ENCODE data around the gene MRPS30. TPM values are rescaled to one million over a fixed set of nuclear protein-coding genes. Genes with fewer than 3 reads are reported as not detected.

MRPS30 gene
- total RNA-seq (10 to 100 TPM; 38.7 to 55.7 (median 47.2) TPM), polyA plus RNA-seq (10 to 100 TPM; 18.2 to 50.0 TPM)
- long read RNA-seq, donor 1, transcript MRPS30-202 (5 exons, 1,678 nt), result major isoform, 54 of 59 reads
- long read RNA-seq, donor 1, partial matches to known transcripts, result 1 of 59 reads
- long read RNA-seq, donor 1, other reads (novel, unspliced or antisense), result 4 of 59 reads
- long read RNA-seq, donor 2, transcript MRPS30-202 (5 exons, 1,678 nt), result major isoform, 11 of 11 reads
- long read RNA-seq, donor 2, partial matches to known transcripts, result 0 of 11 reads
- long read RNA-seq, donor 2, other reads (novel, unspliced or antisense), result 0 of 11 reads
- long read RNA-seq, donor 3, transcript MRPS30-202 (5 exons, 1,678 nt), result major isoform, 39 of 43 reads
- long read RNA-seq, donor 3, partial matches to known transcripts, result 2 of 43 reads
- long read RNA-seq, donor 3, other reads (novel, unspliced or antisense), result 2 of 43 reads

GRCh38 chr5:44808435-44809214 is at the start of gene MRPS30:
MRPS30 (plus strand) TSS chr5:44808947; CDS start chr5:44808963, 16 bp downstream.
- peak; percentile 45 for TF ChIP-seq POLR2A (IDR thresholded peaks at IDR 0.05)
- peak in 1 of 3 donors; percentile 14 for TF ChIP-seq CTCF (IDR thresholded peaks at IDR 0.05)
- no peak for TF ChIP-seq EP300 (IDR thresholded peaks at IDR 0.05)
- no peaks in the 10 kb centered on the region for H3K36me3 ChIP-seq
- peak; percentile 86 to 94 (median 88) for DNase-seq
- intact Hi-C loops (cut with DNase I), result no loop called here
- no peaks in the 10 kb centered on the region for H3K27me3 ChIP-seq
- peak within 1 kb of the TSS; percentile 87 for H3K4me3 ChIP-seq
- no peaks in the 10 kb centered on the region for H3K9me3 ChIP-seq
- peak within 1 kb of the TSS; percentile 50 to 86 for H3K27ac ChIP-seq
- 0 to 1% (median 0%) methylated on average over 45 to 47 of the region's 47 CpGs for WGBS, 3 donors
- H3K4me1 ChIP-seq (ENCODE audit: insufficient read depth), result peaks cover 4% of the 10 kb centered on the region

GRCh38 chr5:44769200-44769876 is 39.4 kb upstream of the MRPS30 start:
- Histone ChIP-seq H3K9me3 (no peaks in the 10 kb centered on the region), H3K27ac (no peak overlapping the region), H3K27me3 (no peaks in the 10 kb centered on the region), H3K36me3 (no peaks in the 10 kb centered on the region), H3K4me1 (ENCODE audit: insufficient read depth) (no peaks in the 10 kb centered on the region), H3K4me3 (no peak overlapping the region)
- intact Hi-C loops (cut with DNase I), result no loop called here
- no peak for DNase-seq
- TF ChIP-seq CTCF (IDR thresholded peaks at IDR 0.05) (no peak), EP300 (IDR thresholded peaks at IDR 0.05) (no peak), POLR2A (IDR thresholded peaks at IDR 0.05) (no peak)
- WGBS, 3 donors, result 70 to 77% (median 74%) methylated on average over 2 of the region's 2 CpGs

- H3K27ac ChIP-seq, result no peak overlapping the region
- H3K4me1 ChIP-seq (ENCODE audit: insufficient read depth), result no peaks in the 10 kb centered on the region
- WGBS, 3 donors, result 82 to 84% (median 83%) methylated on average over 5 of the region's 5 CpGs
- intact Hi-C loops (cut with DNase I), result loop anchor here in 3 of 4 donors (5.0 to 10.0 kb wide), 4 partner anchors 273 to 1045 kb away; no protein-coding TSS in a partner anchor
- H3K27me3 ChIP-seq, result no peaks in the 10 kb centered on the region
- H3K9me3 ChIP-seq, result no peaks in the 10 kb centered on the region
- no peaks in the 10 kb centered on the region for H3K36me3 ChIP-seq
- no peak overlapping the region for H3K4me3 ChIP-seq
- no peak for DNase-seq
- TF ChIP-seq POLR2A (IDR thresholded peaks at IDR 0.05) (no peak), CTCF (IDR thresholded peaks at IDR 0.05) (no peak), EP300 (IDR thresholded peaks at IDR 0.05) (no peak)
Measured at GRCh38 chr5:44769877-44770209, 38.9 kb upstream of the MRPS30 start.

Data from ovary (tissue), 10 donors.